Measurements from ENCODE around the gene TEPSIN. TPM values are rescaled to one million over a fixed set of nuclear protein-coding genes. Genes with fewer than 3 reads are reported as not detected.

Gene TEPSIN
- total RNA-seq, 1 experiment from 2014 or later: 38.8 TPM

DNA sequence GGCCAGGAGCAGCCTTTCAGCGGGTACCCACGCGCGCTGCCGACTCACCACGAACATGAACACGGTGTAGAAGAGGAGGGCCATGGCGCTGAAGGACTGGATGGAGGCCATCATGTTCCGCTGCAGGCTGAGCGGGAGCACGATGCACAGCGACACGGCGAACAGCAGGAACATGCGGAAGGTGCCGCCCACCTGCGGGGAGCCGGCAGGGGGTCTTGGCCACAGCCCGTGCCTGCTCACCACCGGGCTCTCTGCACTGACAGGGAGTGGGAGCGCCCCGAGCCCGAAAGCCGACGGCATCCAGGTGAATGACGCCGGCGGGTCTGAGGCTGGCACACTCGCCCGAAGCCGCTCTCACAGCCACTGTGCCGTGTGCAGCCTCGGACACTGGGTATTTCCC is 43.3 kb upstream of the TEPSIN start:
- no peak overlapping the region for H2BK15ac ChIP-seq (ENCODE audit: low read depth, low read length)
- H4K20me1 ChIP-seq (ENCODE audit: control insufficient read depth, insufficient read depth, insufficient read length): no peaks in the 10 kb centered on the region
- H3K79me2 ChIP-seq (ENCODE audit: insufficient read depth, low read length): no peaks in the 10 kb centered on the region; the same call in 1 of the 2 replicates
- H3K4me2 ChIP-seq (ENCODE audit: insufficient read depth, insufficient read length, low read length): no peak overlapping the region
- H4K91ac ChIP-seq (ENCODE audit: insufficient read length, low read depth, low read length): no peak overlapping the region
- no peaks in the 10 kb centered on the region for H3K27me3 ChIP-seq (ENCODE audit: insufficient read depth, low read length)
- no peak overlapping the region for H3K18ac ChIP-seq (ENCODE audit: insufficient read length, low read depth, low read length)
- no peaks in the 10 kb centered on the region for H3K23me2 ChIP-seq (ENCODE audit: insufficient read length, low read depth, low read length, poor library complexity, severe bottlenecking)
- no peak overlapping the region for H3K14ac ChIP-seq (ENCODE audit: insufficient read depth, low read length)
- no peak overlapping the region for H2BK20ac ChIP-seq (ENCODE audit: low read depth, low read length, poor library complexity, severe bottlenecking)
- no peak overlapping the region for H3K23ac ChIP-seq (ENCODE audit: insufficient read length, low read depth, low read length)
- no peak overlapping the region for H4K5ac ChIP-seq (ENCODE audit: insufficient read length, low read depth, low read length)
- no peak overlapping the region for H2BK5ac ChIP-seq (ENCODE audit: insufficient read length, low read length)
- H2BK12ac ChIP-seq (ENCODE audit: insufficient read length, low read depth, low read length): no peak overlapping the region
- H2AK5ac ChIP-seq (ENCODE audit: insufficient read length, low read length): no peak overlapping the region
- peaks cover 3% of the 10 kb centered on the region for H3K79me1 ChIP-seq (ENCODE audit: insufficient read depth, low read depth, low read length, poor library complexity, severe bottlenecking)
- no peak overlapping the region for H3K9ac ChIP-seq (ENCODE audit: extremely low read depth, insufficient read length, low read length)
- Mint-ChIP-seq H3K9me3 (no peaks in the 10 kb centered on the region), H3K36me3 (ENCODE audit: insufficient read depth in 1 of 3, low read depth in 3 of 3) (peaks cover 5 to 24% (median 15%) of the 10 kb centered on the region in 3 experiments; a peak in 6 of 7 replicates), H3K27me3 (ENCODE audit: low read depth) (no peaks in the 10 kb centered on the region), H3K4me1 (peaks cover 2 to 7% of the 10 kb centered on the region in 2 experiments; a peak in 3 of 4 replicates), H3K27ac (no peak overlapping the region; a peak in 1 of 7 replicates), H3K4me3 (no peak overlapping the region)
- no peak overlapping the region for H2BK120ac ChIP-seq (ENCODE audit: low read depth, low read length, poor library complexity, severe bottlenecking)
- TF ChIP-seq, protein P1, sequence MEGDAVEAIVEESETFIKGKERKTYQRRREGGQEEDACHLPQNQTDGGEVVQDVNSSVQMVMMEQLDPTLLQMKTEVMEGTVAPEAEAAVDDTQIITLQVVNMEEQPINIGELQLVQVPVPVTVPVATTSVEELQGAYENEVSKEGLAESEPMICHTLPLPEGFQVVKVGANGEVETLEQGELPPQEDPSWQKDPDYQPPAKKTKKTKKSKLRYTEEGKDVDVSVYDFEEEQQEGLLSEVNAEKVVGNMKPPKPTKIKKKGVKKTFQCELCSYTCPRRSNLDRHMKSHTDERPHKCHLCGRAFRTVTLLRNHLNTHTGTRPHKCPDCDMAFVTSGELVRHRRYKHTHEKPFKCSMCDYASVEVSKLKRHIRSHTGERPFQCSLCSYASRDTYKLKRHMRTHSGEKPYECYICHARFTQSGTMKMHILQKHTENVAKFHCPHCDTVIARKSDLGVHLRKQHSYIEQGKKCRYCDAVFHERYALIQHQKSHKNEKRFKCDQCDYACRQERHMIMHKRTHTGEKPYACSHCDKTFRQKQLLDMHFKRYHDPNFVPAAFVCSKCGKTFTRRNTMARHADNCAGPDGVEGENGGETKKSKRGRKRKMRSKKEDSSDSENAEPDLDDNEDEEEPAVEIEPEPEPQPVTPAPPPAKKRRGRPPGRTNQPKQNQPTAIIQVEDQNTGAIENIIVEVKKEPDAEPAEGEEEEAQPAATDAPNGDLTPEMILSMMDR (conservative IDR thresholded peaks at IDR 0.05): no peak
- H3K4me1 ChIP-seq (ENCODE audit: insufficient read depth, low read length): no peaks in the 10 kb centered on the region
- no peak overlapping the region for H3K56ac ChIP-seq (ENCODE audit: insufficient read length, low read depth, low read length)
- no peak overlapping the region for H3K4ac ChIP-seq (ENCODE audit: low read depth, low read length)
- H3K27ac ChIP-seq (ENCODE audit: insufficient read length, low read depth, low read length): no peak overlapping the region
- DNase-seq: no peak
- no peak overlapping the region for H4K8ac ChIP-seq (replicated peaks; ENCODE audit: insufficient read length, low read depth, low read length)
- no peak overlapping the region for H3T11ph ChIP-seq (ENCODE audit: low read length)
- H2AFZ ChIP-seq (ENCODE audit: low read length): no peak overlapping the region
- no CpG with 5 or more reads among the region's 33 CpGs for WGBS (ENCODE audit: extremely low coverage, insufficient read length, low lambda C conversion rate)
- H3K9me3 ChIP-seq (ENCODE audit: control insufficient read depth, low read depth, low read length): no peaks in the 10 kb centered on the region
